Sigmoid colon (tissue), 7 donors: ENCODE data around the gene UNC5C. TPM values are rescaled to one million over a fixed set of nuclear protein-coding genes. Genes with fewer than 3 reads are reported as not detected.
A peak's percentile ranks its signal among the peaks of the same experiment; 100 is the strongest.

Experiments
- DNase-seq: peaks from one replicate; pipeline ENCODE4 v3.0.0-alpha.2; 2019
- H3K27ac ChIP-seq, 4 donors: fragments of 200-600 bp; sonication (generic); one replicate each; pipeline ENCODE4 v1.5.1; 2016 to 2019; ENCODE audit warnings: mild to moderate bottlenecking in 1 of 4
- H3K27me3 ChIP-seq, 3 donors: fragments of 200-600 bp; sonication (generic); one replicate each; pipeline ENCODE4 v1.5.1; 2019; ENCODE audit warnings: mild to moderate bottlenecking in 1 of 3
- H3K36me3 ChIP-seq, 4 donors: fragments of 200-600 bp; sonication (generic); one replicate each; pipeline ENCODE4 v1.5.1; 2016 to 2019
- H3K4me1 ChIP-seq, 4 donors: fragments of 200-600 bp; sonication (generic); one replicate each; pipeline ENCODE4 v1.5.1; 2017 to 2019
- H3K4me3 ChIP-seq, 4 donors: fragments of 200-600 bp; sonication (generic); one replicate each; pipeline ENCODE4 v1.5.1; 2017 to 2019; ENCODE audit warnings: mild to moderate bottlenecking in 2 of 4, moderate library complexity in 1 of 4
- H3K9me3 ChIP-seq, 4 donors: fragments of 200-600 bp in 3 of 4; sonication (generic) in 3 of 4; one replicate each; pipeline versions ENCODE4 v1.5.1 to v1.6.1; 2013 to 2019
- EP300 ChIP-seq, 4 donors: sonication (generic); formaldehyde crosslinking; IDR thresholded peaks; one replicate each; pipeline ENCODE4 v1.6.1; 2017; ENCODE audit warnings: antibody characterized with exemption in 4 of 4
- POLR2A ChIP-seq, 2 donors: fragments of 450-650 bp; IDR thresholded peaks; one replicate each; pipeline ENCODE4 v1.6.1; 2016; ENCODE audit warnings: antibody characterized with exemption in 2 of 2, mild to moderate bottlenecking in 2 of 2, moderate library complexity in 2 of 2
- POLR2AphosphoS5 ChIP-seq, 4 donors: sonication (generic); formaldehyde crosslinking; IDR thresholded peaks; one replicate each; pipeline ENCODE4 v1.6.1; 2017; ENCODE audit warnings: antibody characterized with exemption in 4 of 4
- WGBS, 2 donors: extraction: QIAGEN DNeasy Blood & Tissue Kit; methylation state at CpG; one replicate each; pipeline ENCODE4 v1.1.7; 2013; 5-methylcytosine and 5-hydroxymethylcytosine counted together
- intact Hi-C: fragments of 100-400 bp; cut with DNase I; formaldehyde crosslinking; loops from one replicate; pipeline ENCODE4 v1.15.1; 2023
- polyA plus RNA-seq, 3 donors: library from polyadenylated mRNA; stranded (reverse); fragments of 200-250 nt; gene quantifications; one replicate each; pipeline ENCODE4 v1.2.3, GENCODE V29; 2013
- total RNA-seq, 4 donors: library from RNA; depleted of rRNA; stranded (reverse); fragments of >200 nt; gene quantifications; one replicate each; pipeline ENCODE4 v1.1.0, GENCODE V29; 2016
- TF ChIP-seq, protein P1 (sequence below), 4 experiments: fragments of 450-650 bp in 3 of 4; fragments of 200-600 bp in 1 of 4; IDR thresholded peaks; one replicate each; pipeline ENCODE4 v1.5.1; 2016 to 2019; ENCODE audit warnings: antibody characterized with exemption in 4 of 4, mild to moderate bottlenecking in 3 of 4, moderate library complexity in 2 of 4
- donor health status: healthy with polysubstance abuse.
- donor health status: Bipolar disorder and iron deficiency.
- donor health status: healthy.

UNC5C gene
- total and polyA plus RNA-seq, 7 donors, result 0.60 to 3.1 (median 1.4) TPM

DNA sequence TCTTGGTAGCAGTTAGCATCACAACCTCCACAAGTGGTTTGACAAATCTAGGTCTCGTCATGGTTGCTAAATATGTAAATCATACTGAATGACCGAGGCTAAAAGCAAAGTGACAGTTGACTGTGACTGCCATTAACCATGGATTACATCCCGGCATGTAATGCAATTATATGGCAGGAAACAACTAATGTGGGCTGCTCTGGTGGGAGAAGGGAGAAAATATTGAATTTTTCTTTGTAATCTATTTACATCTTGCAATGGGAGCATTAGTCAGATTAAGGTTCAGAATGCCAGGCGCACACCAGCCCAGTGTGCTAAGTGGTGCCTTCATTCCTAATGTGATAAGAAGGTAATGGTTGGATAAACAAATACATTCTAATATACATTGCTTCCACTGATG, 35.8 kb downstream of the UNC5C start:
- intact Hi-C loops, result no loop called here
- no peaks in the 10 kb centered on the region for H3K9me3 ChIP-seq
- WGBS, 2 donors, result 88 to 91% methylated on average over 4 of the region's 4 CpGs
- no peaks in the 10 kb centered on the region for H3K36me3 ChIP-seq
- H3K27me3 ChIP-seq, result no peaks in the 10 kb centered on the region
- no peak for DNase-seq
- H3K27ac ChIP-seq, result no peak overlapping the region
- H3K4me3 ChIP-seq, result no peak overlapping the region
- no peaks in the 10 kb centered on the region for H3K4me1 ChIP-seq
- no peak for TF ChIP-seq EP300 (IDR thresholded peaks at IDR 0.05)
- TF ChIP-seq POLR2A (IDR thresholded peaks at IDR 0.05), result no peak
- TF ChIP-seq POLR2AphosphoS5 (IDR thresholded peaks at IDR 0.05), result no peak
- TF ChIP-seq, protein P1, sequence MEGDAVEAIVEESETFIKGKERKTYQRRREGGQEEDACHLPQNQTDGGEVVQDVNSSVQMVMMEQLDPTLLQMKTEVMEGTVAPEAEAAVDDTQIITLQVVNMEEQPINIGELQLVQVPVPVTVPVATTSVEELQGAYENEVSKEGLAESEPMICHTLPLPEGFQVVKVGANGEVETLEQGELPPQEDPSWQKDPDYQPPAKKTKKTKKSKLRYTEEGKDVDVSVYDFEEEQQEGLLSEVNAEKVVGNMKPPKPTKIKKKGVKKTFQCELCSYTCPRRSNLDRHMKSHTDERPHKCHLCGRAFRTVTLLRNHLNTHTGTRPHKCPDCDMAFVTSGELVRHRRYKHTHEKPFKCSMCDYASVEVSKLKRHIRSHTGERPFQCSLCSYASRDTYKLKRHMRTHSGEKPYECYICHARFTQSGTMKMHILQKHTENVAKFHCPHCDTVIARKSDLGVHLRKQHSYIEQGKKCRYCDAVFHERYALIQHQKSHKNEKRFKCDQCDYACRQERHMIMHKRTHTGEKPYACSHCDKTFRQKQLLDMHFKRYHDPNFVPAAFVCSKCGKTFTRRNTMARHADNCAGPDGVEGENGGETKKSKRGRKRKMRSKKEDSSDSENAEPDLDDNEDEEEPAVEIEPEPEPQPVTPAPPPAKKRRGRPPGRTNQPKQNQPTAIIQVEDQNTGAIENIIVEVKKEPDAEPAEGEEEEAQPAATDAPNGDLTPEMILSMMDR (IDR thresholded peaks at IDR 0.05), result no peak

DNA sequence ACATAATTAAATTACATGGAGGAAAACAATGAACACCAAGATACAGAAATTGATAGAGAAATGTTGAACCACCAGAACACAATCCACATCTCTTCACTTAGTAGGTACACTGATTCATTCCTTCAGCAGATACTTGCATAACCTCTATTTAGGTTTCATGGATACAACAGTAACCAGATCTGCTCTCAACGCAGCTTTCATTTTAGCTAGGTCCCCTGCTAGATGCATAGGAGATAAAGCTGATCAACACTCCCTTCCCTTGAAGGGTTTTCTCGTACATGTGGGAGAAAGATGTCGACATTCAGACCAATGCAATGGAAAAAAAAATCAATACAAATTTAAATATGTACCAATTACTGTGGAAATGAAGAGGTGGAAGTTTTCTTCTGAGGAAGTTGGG, 37.3 kb downstream of the UNC5C start:
- DNase-seq, result no peak
- Histone ChIP-seq H3K4me1 (no peaks in the 10 kb centered on the region), H3K9me3 (no peaks in the 10 kb centered on the region), H3K36me3 (no peaks in the 10 kb centered on the region), H3K27ac (no peak overlapping the region), H3K27me3 (no peaks in the 10 kb centered on the region), H3K4me3 (no peak overlapping the region)
- WGBS, 2 donors, result 87% methylated on average over 3 of the region's 3 CpGs
- no peak for TF ChIP-seq EP300 (IDR thresholded peaks at IDR 0.05)
- no peak for TF ChIP-seq POLR2A (IDR thresholded peaks at IDR 0.05)
- TF ChIP-seq, protein P1 (IDR thresholded peaks at IDR 0.05), result no peak
- no peak for TF ChIP-seq POLR2AphosphoS5 (IDR thresholded peaks at IDR 0.05)
- intact Hi-C loops, result no loop called here

DNA sequence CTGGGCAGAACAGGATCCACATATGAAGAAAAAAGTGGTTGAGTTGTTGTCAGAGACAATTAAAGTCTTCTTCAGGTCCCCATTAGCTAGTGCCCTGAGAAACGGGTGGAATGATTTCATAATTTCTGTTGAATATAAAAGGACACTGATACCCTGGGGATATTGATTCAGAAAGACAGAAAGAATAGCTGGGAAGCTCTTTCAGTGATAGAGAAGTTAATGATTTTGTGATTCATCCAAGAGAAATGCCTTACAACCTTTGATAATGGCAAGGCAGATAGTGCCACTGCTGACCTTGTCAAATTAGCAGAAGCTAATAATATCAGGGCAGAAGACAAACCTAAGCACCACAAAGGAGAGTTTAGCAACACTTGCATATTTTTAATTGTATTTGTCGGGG, 37.9 kb downstream of the UNC5C start:
- no peak overlapping the region for H3K27ac ChIP-seq
- H3K9me3 ChIP-seq, result no peaks in the 10 kb centered on the region
- WGBS, 2 donors, result 60 to 85% methylated on average over 2 of the region's 2 CpGs
- intact Hi-C loops, result no loop called here
- no peaks in the 10 kb centered on the region for H3K36me3 ChIP-seq
- TF ChIP-seq POLR2A (IDR thresholded peaks at IDR 0.05) (no peak), EP300 (IDR thresholded peaks at IDR 0.05) (no peak), POLR2AphosphoS5 (IDR thresholded peaks at IDR 0.05) (no peak)
- TF ChIP-seq, protein P1 (IDR thresholded peaks at IDR 0.05), result no peak
- H3K27me3 ChIP-seq, result no peaks in the 10 kb centered on the region
- H3K4me1 ChIP-seq, result no peaks in the 10 kb centered on the region
- no peak for DNase-seq
- no peak overlapping the region for H3K4me3 ChIP-seq

DNA sequence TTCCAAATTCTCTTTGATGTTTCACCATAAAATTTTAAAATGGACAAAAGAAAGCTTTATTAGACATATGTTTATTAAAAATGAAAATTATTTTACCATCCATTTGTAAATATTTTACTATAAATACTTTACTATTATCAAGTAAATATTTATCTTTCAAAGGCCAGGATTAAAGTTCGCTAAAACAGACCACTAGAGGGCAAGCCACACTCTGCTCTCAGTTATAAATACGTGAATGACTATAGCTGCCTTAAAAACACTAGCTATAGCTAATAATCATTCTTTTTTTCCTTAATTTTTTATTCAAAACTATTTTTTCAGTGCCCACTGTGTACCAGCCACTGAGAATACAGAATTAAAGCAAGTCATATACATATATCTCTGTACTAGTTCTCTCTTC, 38.6 kb downstream of the UNC5C start:
- Histone ChIP-seq H3K4me1 (no peaks in the 10 kb centered on the region), H3K4me3 (no peak overlapping the region), H3K36me3 (no peaks in the 10 kb centered on the region), H3K27me3 (no peaks in the 10 kb centered on the region), H3K9me3 (no peaks in the 10 kb centered on the region), H3K27ac (no peak overlapping the region)
- TF ChIP-seq, protein P1 (IDR thresholded peaks at IDR 0.05), result peak in 2 of 4 experiments; percentile 18 to 44
- TF ChIP-seq POLR2AphosphoS5 (IDR thresholded peaks at IDR 0.05), result no peak
- WGBS, 2 donors, result 2 to 7% methylated on average over 2 of the region's 2 CpGs
- intact Hi-C loops, result no loop called here
- DNase-seq, result no peak

DNA sequence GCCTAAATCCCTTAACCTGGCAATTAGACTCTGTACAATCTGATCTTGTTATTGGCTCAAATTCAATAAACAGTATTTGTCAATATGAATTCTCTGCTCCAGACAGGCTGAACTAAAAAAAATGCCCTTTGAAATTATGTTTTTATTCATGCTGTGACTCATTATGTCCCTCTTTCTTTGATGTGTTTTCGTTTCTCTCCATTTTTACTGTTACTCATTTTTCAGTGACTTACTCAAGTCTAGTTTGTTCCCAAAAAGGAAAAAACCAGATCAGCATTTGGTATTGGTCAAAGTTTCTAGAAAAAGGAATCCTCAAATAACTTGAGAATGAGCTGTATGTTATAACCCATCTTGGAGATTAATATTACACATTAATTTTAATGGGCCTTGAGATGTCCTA, 40.4 kb downstream of the UNC5C start:
- TF ChIP-seq POLR2AphosphoS5 (IDR thresholded peaks at IDR 0.05) (no peak), POLR2A (IDR thresholded peaks at IDR 0.05) (no peak), EP300 (IDR thresholded peaks at IDR 0.05) (no peak)
- TF ChIP-seq, protein P1 (IDR thresholded peaks at IDR 0.05), result no peak
- no peak overlapping the region for H3K4me3 ChIP-seq
- DNase-seq, result no peak

More for the DNA sequence above, 40.4 kb downstream of the UNC5C start:
- H3K36me3 ChIP-seq, result no peaks in the 10 kb centered on the region
- no peak overlapping the region for H3K27ac ChIP-seq
- intact Hi-C loops, result no loop called here
- H3K4me1 ChIP-seq, result no peaks in the 10 kb centered on the region
- H3K9me3 ChIP-seq, result no peaks in the 10 kb centered on the region
- 18 to 44% methylated on average over 1 of the region's 1 CpG for WGBS, 2 donors
- no peaks in the 10 kb centered on the region for H3K27me3 ChIP-seq
